ENCODE results near the gene DNHD1.

- TF ChIP-seq SP1 (IDR thresholded peaks at IDR 0.05) (no peak), TARDBP (IDR thresholded peaks at IDR 0.05) (no peak), FOXK2 (IDR thresholded peaks at IDR 0.05) (no peak), BHLHE40 (IDR thresholded peaks at IDR 0.05; ENCODE audit: borderline replicate concordance) (no peak), FOXM1 (IDR thresholded peaks at IDR 0.05; ENCODE audit: borderline replicate concordance) (no peak), PKNOX1 (IDR thresholded peaks at IDR 0.05) (no peak), ZNF384 (IDR thresholded peaks at IDR 0.05) (no peak)
Measured at GRCh38 chr11:6455070-6455469, 42.0 kb upstream of the DNHD1 start.

Measured in HEK293T (cell line).